Stimulated activated CD4-positive, alpha-beta T cell treated with anti-CD3 and anti-CD28 coated beads, TNF-alpha, amount 100 ng/mL, for 1 hour (primary cell): ENCODE data around the gene IDH3A.

Source experiments
- DNase-seq, 3 donors: peaks; one replicate each; pipeline ENCODE4 v3.0.0-alpha.2; 2020; ENCODE audit warnings: low read depth in 3 of 3, low spot score in 1 of 3

The IDH3A gene

GRCh38 chr15:78201281-78202190 lies 52.4 kb downstream of the IDH3A start:
- DNase-seq, result no peak

- no peak for DNase-seq
Measured at GRCh38 chr15:78203346-78204225, 54.4 kb downstream of the IDH3A start.

GRCh38 chr15:78204351-78205309 lies 55.5 kb downstream of the IDH3A start:
- no peak for DNase-seq

GRCh38 chr15:78205337-78205736 lies 56.2 kb downstream of the IDH3A start:
- DNase-seq, result no peak

GRCh38 chr15:78205856-78206255 lies 56.7 kb downstream of the IDH3A start:
- no peak for DNase-seq

- no peak for DNase-seq
Measured at GRCh38 chr15:78206326-78207109, 57.4 kb downstream of the IDH3A start.

- no peak for DNase-seq
Measured at GRCh38 chr15:78207110-78207458, 57.9 kb downstream of the IDH3A start.

GRCh38 chr15:78207641-78208340 lies 58.6 kb downstream of the IDH3A start:
- DNase-seq, result no peak

GRCh38 chr15:78208341-78208844 lies 59.2 kb downstream of the IDH3A start:
- DNase-seq, result no peak

- DNase-seq, result no peak
Measured at GRCh38 chr15:78208887-78209645, 59.9 kb downstream of the IDH3A start.

GRCh38 chr15:78209646-78210348 lies 60.6 kb downstream of the IDH3A start:
- no peak for DNase-seq

GRCh38 chr15:78210349-78210717 lies 61.2 kb downstream of the IDH3A start:
- no peak for DNase-seq

GRCh38 chr15:78211189-78211921 lies 62.2 kb downstream of the IDH3A start:
- DNase-seq, result no peak

- DNase-seq, result no peak
Measured at GRCh38 chr15:78212008-78212407, 62.8 kb downstream of the IDH3A start.

- no peak for DNase-seq
Measured at GRCh38 chr15:78212546-78213424, 63.6 kb downstream of the IDH3A start.

GRCh38 chr15:78213425-78213750 lies 64.2 kb downstream of the IDH3A start:
- no peak for DNase-seq

- DNase-seq, result no peak
Measured at GRCh38 chr15:78213956-78214355, 64.8 kb downstream of the IDH3A start.
